Liver (tissue), 5 donors: Measurements from ENCODE around the gene DEDD. TPM values are rescaled to one million over a fixed set of nuclear protein-coding genes. Genes with fewer than 3 reads are reported as not detected.

Experiments used
- polyA plus RNA-seq, 2 donors: library from polyadenylated mRNA; stranded (reverse) in 1 of 2; unstranded in 1 of 2; fragments of 200-250 nt in 1 of 2; fragments of >200 nt in 1 of 2; fragmentation: Nextera tagmentation in 1 of 2; extraction: Ambion mirVana in 1 of 2; gene quantifications; one replicate each; pipeline versions ENCODE4 v1.2.1 to v1.2.3, GENCODE V29; 2013 to 2015
- small RNA-seq: library from RNA; depleted of rRNA; stranded (forward); fragments of <200 nt; gene quantifications from one replicate; pipeline ENCODE3, GENCODE V24; 2014
- total RNA-seq, 2 donors: library from RNA; depleted of rRNA; stranded (reverse); fragments of >200 nt; gene quantifications; one replicate each; pipeline ENCODE4 v1.2.3, GENCODE V29; 2014
- donor health status: healthy.
- donor health status: healthy.
- donor health status: healthy.

Gene DEDD
- total and polyA plus RNA-seq, 4 donors, result 13.8 to 17.7 (median 16.0) TPM

Small RNA genes lying within 50 kb of the gene (small RNA-seq; reads per million reads assigned to genes)
- not detected for gene RF01225

Other genes with a start within 250 kb of the DEDD start
- gene ITLN1, start 247.5 kb downstream of the DEDD start, total RNA-seq, result 10 to 100 TPM in 1 of 2 donors, 1 to 10 TPM in 1; 5.0 to 13.4 TPM
- gene ITLN1, start 247.5 kb downstream of the DEDD start, polyA plus RNA-seq, result 1 to 10 TPM; 3.7 to 6.1 TPM
- under 1 TPM in 1 of 2 donors, not detected in 1; 0.50 TPM for gene ITLN2, start 177.9 kb downstream of the DEDD start, total RNA-seq
- under 1 TPM in 1 of 2 donors, not detected in 1; 0.12 TPM for gene ITLN2, start 177.9 kb downstream of the DEDD start, polyA plus RNA-seq
- 10 to 100 TPM; 45.9 to 80.4 TPM for gene F11R, start 111.5 kb downstream of the DEDD start, total RNA-seq
- 10 to 100 TPM; 25.8 to 45.3 TPM for gene F11R, start 111.5 kb downstream of the DEDD start, polyA plus RNA-seq
- 10 to 100 TPM; 10.9 to 23.6 TPM for gene TSTD1, start 93.7 kb downstream of the DEDD start, total RNA-seq
- gene TSTD1, start 93.7 kb downstream of the DEDD start, polyA plus RNA-seq, result 10 to 100 TPM; 45.9 to 67.5 TPM
- 10 to 100 TPM; 29.8 to 43.5 TPM for gene USF1, start 86.7 kb downstream of the DEDD start, total RNA-seq
- gene USF1, start 86.7 kb downstream of the DEDD start, polyA plus RNA-seq, result 10 to 100 TPM; 19.2 to 24.5 TPM
- gene ARHGAP30, start 62.8 kb downstream of the DEDD start, total RNA-seq, result 1 to 10 TPM; 6.6 to 8.9 TPM
- gene ARHGAP30, start 62.8 kb downstream of the DEDD start, polyA plus RNA-seq, result 1 to 10 TPM; 1.2 to 3.5 TPM
- gene NECTIN4, start 43.1 kb downstream of the DEDD start, total RNA-seq, result not detected
- gene NECTIN4, start 43.1 kb downstream of the DEDD start, polyA plus RNA-seq, result under 1 TPM in 1 of 2 donors, not detected in 1; 0.01 TPM
- gene KLHDC9, start 34.3 kb downstream of the DEDD start, total RNA-seq, result 1 to 10 TPM; 1.9 to 2.8 TPM
- gene KLHDC9, start 34.3 kb downstream of the DEDD start, polyA plus RNA-seq, result 1 to 10 TPM; 2.4 to 3.3 TPM
- gene PFDN2, start 14.6 kb downstream of the DEDD start, total RNA-seq, result 10 to 100 TPM; 12.4 to 19.3 TPM
- gene PFDN2, start 14.6 kb downstream of the DEDD start, polyA plus RNA-seq, result 10 to 100 TPM; 48.7 to 61.9 TPM
- gene NIT1, start 14.6 kb downstream of the DEDD start, total RNA-seq, result 10 to 100 TPM; 17.8 to 37.2 TPM
- gene NIT1, start 14.6 kb downstream of the DEDD start, polyA plus RNA-seq, result 10 to 100 TPM; 41.4 to 45.8 TPM
- 10 to 100 TPM; 34.2 to 44.1 TPM for gene UFC1, start 21.3 kb upstream of the DEDD start, total RNA-seq
- 10 to 100 TPM; 42.5 to 47.5 TPM for gene UFC1, start 21.3 kb upstream of the DEDD start, polyA plus RNA-seq
- gene USP21, start 26.8 kb upstream of the DEDD start, total RNA-seq, result 1 to 10 TPM; 7.2 to 9.0 TPM
- 1 to 10 TPM; 4.1 to 5.8 TPM for gene USP21, start 26.8 kb upstream of the DEDD start, polyA plus RNA-seq
- gene PPOX, start 33.8 kb upstream of the DEDD start, total RNA-seq, result 100 to 1,000 TPM in 1 of 2 donors, 1 to 10 TPM in 1; 6.2 to 106 TPM
- gene PPOX, start 33.8 kb upstream of the DEDD start, polyA plus RNA-seq, result 1 to 10 TPM; 6.2 to 9.6 TPM
- 10 to 100 TPM; 13.1 to 23.8 TPM for gene B4GALT3, start 44.8 kb upstream of the DEDD start, total RNA-seq
- gene B4GALT3, start 44.8 kb upstream of the DEDD start, polyA plus RNA-seq, result 10 to 100 TPM; 14.0 to 15.4 TPM
- 1 to 10 TPM in 1 of 2 donors, under 1 TPM in 1; 0.28 to 2.2 TPM for gene ADAMTS4, start 66.4 kb upstream of the DEDD start, total RNA-seq
- under 1 TPM; 0.21 to 0.48 TPM for gene ADAMTS4, start 66.4 kb upstream of the DEDD start, polyA plus RNA-seq
- 100 to 1,000 TPM; 105 to 167 TPM for gene NDUFS2, start 69.7 kb upstream of the DEDD start, total RNA-seq
- gene NDUFS2, start 69.7 kb upstream of the DEDD start, polyA plus RNA-seq, result 100 to 1,000 TPM in 1 of 2 donors, 10 to 100 TPM in 1; 93.3 to 135 TPM
- gene FCER1G, start 82.6 kb upstream of the DEDD start, total RNA-seq, result 10 to 100 TPM; 25.4 to 32.6 TPM
- 10 to 100 TPM; 46.1 to 77.1 TPM for gene FCER1G, start 82.6 kb upstream of the DEDD start, polyA plus RNA-seq
- gene APOA2, start 91.0 kb upstream of the DEDD start, total RNA-seq, result 1,000 to 10,000 TPM; 5,041 to 8,644 TPM
- over 10,000 TPM; 12,638 to 30,612 TPM for gene APOA2, start 91.0 kb upstream of the DEDD start, polyA plus RNA-seq
- 1 to 10 TPM; 6.7 to 7.4 TPM for gene TOMM40L, start 93.4 kb upstream of the DEDD start, total RNA-seq
- 10 to 100 TPM; 10.4 to 10.5 TPM for gene TOMM40L, start 93.4 kb upstream of the DEDD start, polyA plus RNA-seq
- gene NR1I3, start 105.5 kb upstream of the DEDD start, total RNA-seq, result 10 to 100 TPM; 10.4 to 52.3 TPM
- 100 to 1,000 TPM in 1 of 2 donors, 10 to 100 TPM in 1; 43.0 to 128 TPM for gene NR1I3, start 105.5 kb upstream of the DEDD start, polyA plus RNA-seq
- 1 to 10 TPM; 5.9 to 8.7 TPM for gene PCP4L1, start 126.1 kb upstream of the DEDD start, total RNA-seq
- gene PCP4L1, start 126.1 kb upstream of the DEDD start, polyA plus RNA-seq, result 1 to 10 TPM; 1.1 to 4.1 TPM
- gene MPZ, start 177.3 kb upstream of the DEDD start, total RNA-seq, result 1 to 10 TPM in 1 of 2 donors, under 1 TPM in 1; 0.37 to 1.0 TPM
- gene MPZ, start 177.3 kb upstream of the DEDD start, polyA plus RNA-seq, result 1 to 10 TPM in 1 of 2 donors, under 1 TPM in 1; 0.97 to 7.4 TPM
- gene SDHC, start 181.7 kb upstream of the DEDD start, total RNA-seq, result 100 to 1,000 TPM in 1 of 2 donors, 10 to 100 TPM in 1; 44.3 to 116 TPM
- gene SDHC, start 181.7 kb upstream of the DEDD start, polyA plus RNA-seq, result 100 to 1,000 TPM in 1 of 2 donors, 10 to 100 TPM in 1; 77.7 to 247 TPM
- gene CFAP126, start 235.2 kb upstream of the DEDD start, total RNA-seq, result not detected
- not detected for gene CFAP126, start 235.2 kb upstream of the DEDD start, polyA plus RNA-seq